Epithelial cell of prostate (primary cell): ENCODE measurements around the gene NFIA.
A peak's percentile ranks its signal among the peaks of the same experiment; 100 is the strongest.
"Not testable (repeated sequence)": the region's sequence is repeated elsewhere in the genome, so short reads cannot be mapped to it uniquely, and the experiment has no call there.

ENCODE experiments used
- DNase-seq: peaks from one replicate; pipeline ENCODE4 v3.0.0-alpha.2; 2011; ENCODE audit warnings: low read depth, low spot score
- H3K27ac ChIP-seq: fragments of 450-650 bp; 2 replicates; pipeline ENCODE4 v1.5.1; 2017; ENCODE audit warnings: mild to moderate bottlenecking

The NFIA gene

DNA sequence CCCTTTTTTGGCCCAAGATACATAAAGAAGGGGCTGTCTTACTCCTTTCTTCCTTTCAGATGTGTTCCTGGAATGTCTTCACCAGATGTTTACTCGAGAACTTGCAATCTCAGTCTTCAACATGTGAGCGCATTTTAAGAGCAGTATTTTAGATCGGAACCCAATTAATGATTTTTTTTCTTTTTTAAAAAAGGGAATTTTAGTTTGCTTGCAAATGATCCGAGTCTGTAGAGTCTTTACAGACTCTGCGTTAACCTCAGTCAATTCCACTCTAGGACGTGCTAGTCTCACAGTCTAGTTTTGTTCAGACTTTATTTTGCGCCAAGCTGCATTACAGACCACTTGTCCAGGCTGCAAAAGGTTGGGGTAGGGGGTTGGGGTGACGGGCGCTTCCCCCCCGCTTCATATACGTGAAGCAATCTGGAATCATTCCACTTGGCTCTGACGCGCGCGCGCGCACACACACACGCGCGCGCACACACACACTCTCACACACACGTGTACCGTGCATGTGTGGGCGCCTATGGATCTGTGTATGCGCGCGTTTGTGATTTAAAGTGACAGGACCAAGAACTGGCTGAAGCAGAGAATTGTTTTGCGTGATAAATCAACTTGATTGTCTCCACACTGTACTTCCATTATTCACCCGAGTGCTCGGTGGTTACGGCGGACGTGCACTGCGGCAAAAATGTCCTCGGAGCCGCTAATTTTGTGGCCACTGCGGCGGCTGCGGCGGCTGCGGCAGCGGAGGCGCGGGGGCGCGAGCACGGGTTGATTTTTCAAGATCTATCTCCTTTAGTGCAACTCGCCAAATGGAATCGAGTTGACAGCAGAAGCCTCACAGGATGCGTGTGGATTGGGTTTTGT is 25.6 kb upstream of the NFIA start:
- peak overlapping the region; percentile 58 for H3K27ac ChIP-seq
- no peak for DNase-seq

DNA sequence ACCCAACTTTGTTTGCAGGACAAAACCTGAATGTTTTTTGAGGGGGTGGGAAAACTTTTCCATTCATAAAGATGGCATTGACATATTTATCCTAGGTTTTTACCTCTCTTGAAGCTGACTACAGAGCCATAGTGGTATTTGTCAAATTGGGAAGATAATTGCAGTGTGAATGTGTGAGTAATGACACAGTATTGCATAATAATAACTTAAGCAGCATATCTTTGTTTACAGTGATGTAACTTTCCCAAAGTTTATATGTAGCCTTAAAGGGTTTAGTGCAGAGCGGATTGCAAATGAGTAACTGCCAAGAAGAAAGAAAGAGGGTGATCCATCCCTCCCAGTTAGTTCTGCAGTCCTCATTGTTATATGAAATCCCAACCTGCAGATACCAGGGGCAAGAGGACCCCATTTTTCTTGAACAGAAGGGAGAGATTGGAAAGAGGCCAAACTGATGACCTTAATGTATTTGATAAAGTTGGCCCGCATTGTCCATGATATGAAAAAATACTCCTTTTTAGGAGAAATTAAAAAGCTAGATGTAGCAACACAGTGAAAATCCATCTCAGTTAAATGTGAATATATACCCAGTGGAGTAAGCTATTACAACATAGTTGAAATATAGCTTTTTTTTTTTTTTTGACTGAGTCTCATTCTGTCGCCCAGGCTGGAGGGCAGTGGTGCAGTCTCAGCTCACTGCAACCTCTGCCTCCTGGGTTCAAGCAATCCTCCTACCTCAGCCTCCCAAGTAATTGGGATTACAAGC is 23.7 kb upstream of the NFIA start:
- no peak for DNase-seq
- H3K27ac ChIP-seq: peak overlapping the region; percentile 58

DNA sequence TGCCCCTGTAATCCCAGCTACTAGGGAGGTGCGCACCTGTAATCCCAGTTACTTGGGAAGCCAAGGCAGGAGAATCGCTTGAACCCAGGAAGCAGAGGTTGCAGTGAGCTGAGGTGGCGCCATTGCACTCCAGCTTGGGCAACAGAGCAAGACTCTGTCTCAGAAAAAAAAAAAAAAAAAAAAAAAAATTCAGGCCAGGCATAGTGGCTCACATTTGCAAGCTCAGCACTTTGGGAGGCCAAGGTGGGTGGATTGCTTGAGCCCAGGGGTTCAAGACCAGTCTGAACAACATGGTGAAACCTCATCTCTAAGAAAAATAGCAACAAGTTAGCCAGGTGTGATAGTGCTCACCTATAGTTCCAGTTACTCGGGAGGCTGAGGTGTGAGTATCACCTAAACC is 20.8 kb upstream of the NFIA start:
- H3K27ac ChIP-seq, DNase-seq: not testable (repeated sequence)

GRCh38 chr1:61064673-61065072 is 17.7 kb upstream of the NFIA start:
- no peak for DNase-seq
- no peak overlapping the region for H3K27ac ChIP-seq

GRCh38 chr1:61067446-61068019 is 14.8 kb upstream of the NFIA start:
- DNase-seq: no peak
- H3K27ac ChIP-seq: no peak overlapping the region

DNA sequence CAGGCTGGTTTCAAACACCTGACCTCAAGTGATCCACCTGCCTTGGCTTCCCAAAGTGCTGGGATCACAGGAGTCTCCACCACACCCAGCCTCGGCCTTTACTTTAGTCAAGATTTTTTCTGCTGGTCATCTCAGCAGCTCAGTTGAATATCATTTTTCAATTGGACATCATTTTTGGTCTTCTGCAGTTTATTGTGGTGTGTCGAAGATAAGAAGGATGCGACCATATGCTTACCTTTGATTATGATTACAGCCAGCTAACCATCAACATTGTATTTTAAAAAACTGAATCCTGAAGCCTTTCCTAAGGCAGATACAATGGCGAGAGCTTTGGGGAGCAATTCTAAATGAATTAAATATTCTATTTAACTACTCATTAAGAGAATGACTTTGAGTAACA is 12.3 kb upstream of the NFIA start:
- no peak for DNase-seq
- no peak overlapping the region for H3K27ac ChIP-seq

GRCh38 chr1:61071205-61072130 is 10.9 kb upstream of the NFIA start:
- no peak for DNase-seq
- H3K27ac ChIP-seq: no peak overlapping the region

- DNase-seq: no peak
- H3K27ac ChIP-seq: peak overlapping the region; percentile 57
These were observed 8.5 kb upstream of the NFIA start for GRCh38 chr1:61073871-61074270.

- not testable (repeated sequence) for DNase-seq
- H3K27ac ChIP-seq: peak overlapping the region; percentile 73
These were observed 6.5 kb upstream of the NFIA start for GRCh38 chr1:61075833-61076232.

- no peak for DNase-seq
- peak overlapping the region; percentile 73 for H3K27ac ChIP-seq
These were observed 5.4 kb upstream of the NFIA start for GRCh38 chr1:61076728-61077675.

GRCh38 chr1:61077676-61078541 is 4.5 kb upstream of the NFIA start:
- H3K27ac ChIP-seq: peak overlapping the region; percentile 73
- peak; percentile 96 for DNase-seq

- DNase-seq: no peak
- H3K27ac ChIP-seq: peak overlapping the region; percentile 73
These were observed 3.6 kb upstream of the NFIA start for GRCh38 chr1:61078618-61079295.

DNA sequence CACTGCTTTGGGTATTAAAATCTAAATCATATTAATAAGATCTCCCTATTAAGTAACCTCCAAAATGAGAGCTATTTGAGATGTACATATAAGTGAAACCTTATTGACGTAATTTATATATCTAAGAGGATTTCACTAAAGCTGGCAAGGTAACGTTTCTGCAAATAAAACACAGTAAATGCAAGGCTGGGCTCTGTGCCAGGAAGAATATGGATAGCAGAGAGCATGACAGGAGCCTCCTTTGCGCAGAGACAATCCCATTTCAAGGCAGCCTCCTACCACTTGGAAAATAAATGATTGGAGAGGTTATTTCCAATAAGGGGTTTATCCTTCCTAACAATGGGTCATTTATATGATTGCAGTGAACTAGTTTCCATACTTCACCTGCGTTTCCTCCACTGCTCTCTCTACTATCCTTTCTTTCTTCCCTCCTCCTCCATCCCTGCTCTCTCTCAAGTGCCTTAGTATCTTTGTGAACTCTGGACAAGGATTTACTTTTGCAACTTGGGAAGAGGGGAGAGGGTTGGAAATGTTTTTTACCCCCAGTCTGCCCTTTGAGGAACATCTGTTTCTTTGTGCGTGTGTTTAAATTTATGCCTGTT is 3.0 kb upstream of the NFIA start:
- DNase-seq: no peak
- peak overlapping the region; percentile 73 for H3K27ac ChIP-seq

DNA sequence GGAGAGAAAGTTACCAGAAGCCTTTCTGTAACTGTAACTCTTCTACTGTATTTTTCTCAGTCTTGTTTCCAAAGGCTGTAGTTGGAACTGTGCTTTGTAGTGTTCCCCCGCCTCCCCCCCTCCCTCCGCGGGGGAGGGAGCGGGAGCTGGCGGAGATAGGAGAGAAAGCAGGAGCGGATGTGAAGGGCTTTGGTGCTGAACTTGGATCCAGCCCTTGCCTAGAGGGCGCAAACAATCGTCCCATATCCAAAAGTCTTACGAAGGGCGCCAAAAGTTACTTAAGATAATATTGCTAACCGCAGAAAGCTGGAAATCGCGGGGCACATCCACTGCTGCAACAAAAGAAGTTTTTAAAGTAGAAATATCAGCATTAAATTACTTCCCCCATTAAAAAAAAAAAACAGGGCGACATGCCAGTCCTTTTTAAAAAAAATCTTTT is 2.4 kb upstream of the NFIA start:
- DNase-seq: no peak
- H3K27ac ChIP-seq: peak overlapping the region; percentile 73

GRCh38 chr1:61080413-61081143 is 1.8 kb upstream of the NFIA start:
- H3K27ac ChIP-seq: peak overlapping the region; percentile 73

DNA sequence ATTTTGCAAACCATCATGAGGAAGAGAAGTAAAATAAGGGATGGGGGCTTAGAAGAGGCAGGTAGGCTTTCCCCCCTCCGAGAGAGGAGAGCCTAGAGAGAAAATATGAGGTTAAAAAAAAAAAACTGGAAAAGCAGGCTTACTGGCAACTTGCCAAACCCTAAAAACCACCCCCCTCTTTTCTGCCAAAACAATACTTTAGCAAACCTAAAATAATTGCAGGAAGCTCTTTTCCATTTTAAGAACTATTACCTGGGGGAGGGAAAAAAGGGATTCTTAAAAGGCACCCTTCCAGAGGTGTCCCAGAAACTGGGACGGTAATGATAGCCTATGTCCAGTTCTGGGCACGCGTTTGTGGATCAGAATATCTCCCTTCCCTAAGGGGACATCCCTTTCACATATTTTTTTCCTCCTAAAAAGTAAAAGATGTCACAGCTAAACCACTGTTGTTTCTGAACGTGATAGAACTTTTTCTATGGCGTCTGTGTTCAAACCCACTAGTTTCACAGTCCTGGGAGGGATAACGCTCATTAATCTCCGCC is 1.1 kb upstream of the NFIA start:
- peak overlapping the region; percentile 73 for H3K27ac ChIP-seq

More at GRCh38 chr1:61080413-61081143, 1.8 kb upstream of the NFIA start:
- no peak for DNase-seq

More for the DNA sequence above, 1.1 kb upstream of the NFIA start:
- DNase-seq: no peak
